Endothelial cell of umbilical vein (primary cell): ENCODE data around the gene LRRC46. TPM values are rescaled to one million over a fixed set of nuclear protein-coding genes. Genes with fewer than 3 reads are reported as not detected.

Experiments used
- BruUV-seq: library from RNA; stranded (reverse); fragments of 400-500 nt; replicated peaks from 2 replicates; lab custom pipeline; 2021; lab: Mats Ljungman, UMichigan
- CTCF ChIA-PET: fragments of 300-600, 350-600 bp; sonication (Branson Sonifier 250); formaldehyde crosslinking; loops from one replicate; lab custom pipeline; 2021; ENCODE audit warnings: antibody characterized with exemption, inconsistent platforms; lab: Charles Lee
- POLR2A ChIA-PET: fragments of 300-600, 350-600 bp; sonication (Branson Sonifier 250); formaldehyde crosslinking; loops from one replicate; lab custom pipeline; 2021; ENCODE audit warnings: antibody characterized with exemption, inconsistent platforms; lab: Charles Lee
- DNase-seq: peaks from one replicate; pipeline ENCODE4 v3.0.0-alpha.2; 2011; ENCODE audit warnings: low read depth, low spot score
- FAIRE-seq: peaks from 2 replicates; lab custom pipeline; 2011; peaks lifted over from hg19 to GRCh38; lab: Jason Lieb, UNC
- H2AFZ ChIP-seq: 2 replicates; pipeline ENCODE4 v1.6.0; 2012; ENCODE audit warnings: low read depth, low read length, control low read depth, inconsistent platforms
- H3K27ac ChIP-seq: 2 replicates; pipeline ENCODE4 v1.5.1; 2011; ENCODE audit warnings: low read depth, mild to moderate bottlenecking, control low read depth, low read length, moderate library complexity; ENCODE audit not compliant: insufficient read depth
- H3K27me3 ChIP-seq, 2 experiments: 2 replicates each; pipeline versions ENCODE4 v1.6.0 to v1.6.1; 2011; ENCODE audit warnings: low read length in 2 of 2, mixed read lengths in 1 of 2; ENCODE audit not compliant: control insufficient read depth in 2 of 2, insufficient read depth in 2 of 2
- H3K36me3 ChIP-seq, 2 experiments: 2 replicates in 1 of 2; 3 replicates in 1 of 2; pipeline ENCODE4 v1.5.1; 2011; ENCODE audit warnings: low read length in 2 of 2, mild to moderate bottlenecking in 1 of 2, moderate library complexity in 1 of 2; ENCODE audit not compliant: control insufficient read depth in 2 of 2, insufficient read depth in 2 of 2; ENCODE audit errors: extremely low read depth in 1 of 2
- H3K4me1 ChIP-seq: 3 replicates; pipeline ENCODE4 v1.5.1; 2011; ENCODE audit warnings: mild to moderate bottlenecking, low read length; ENCODE audit not compliant: control insufficient read depth, insufficient read depth; ENCODE audit errors: extremely low read depth
- H3K4me2 ChIP-seq: 2 replicates; pipeline ENCODE4 v1.6.1; 2011; ENCODE audit warnings: low read length, control low read depth, mixed read lengths; ENCODE audit not compliant: insufficient read depth
- H3K4me3 ChIP-seq, 3 experiments: fragments of 200-600 bp in 1 of 3; sonication (generic), shearing (Covaris generic) in 1 of 3; replicated peaks in 1 of 3; 2 replicates each; pipeline ENCODE4 v1.5.1; 2011 to 2016; ENCODE audit warnings: control low read depth in 3 of 3, low read length in 3 of 3, mild to moderate bottlenecking in 2 of 3, inconsistent platforms in 1 of 3, low read depth in 1 of 3, moderate library complexity in 1 of 3; ENCODE audit not compliant: insufficient read depth in 1 of 3
- H3K79me2 ChIP-seq: 2 replicates; pipeline ENCODE4 v1.6.0; 2012; ENCODE audit warnings: low read length, inconsistent platforms; ENCODE audit not compliant: control insufficient read depth, insufficient read depth
- H3K9ac ChIP-seq: replicated peaks from 2 replicates; pipeline ENCODE3; 2011; ENCODE audit warnings: low read length, control low read depth; ENCODE audit not compliant: insufficient read depth; ENCODE audit errors: extremely low read depth
- H3K9me1 ChIP-seq: replicated peaks from 3 replicates; pipeline ENCODE4 v1.6.0; 2011; ENCODE audit warnings: mild to moderate bottlenecking, low read length; ENCODE audit not compliant: control insufficient read depth, insufficient read depth; ENCODE audit errors: extremely low read depth
- H3K9me3 ChIP-seq: replicated peaks from 2 replicates; pipeline ENCODE4 v1.5.1; 2012; ENCODE audit warnings: low read length, inconsistent platforms; ENCODE audit not compliant: control insufficient read depth, insufficient read depth
- H4K20me1 ChIP-seq: replicated peaks from 2 replicates; pipeline ENCODE3; 2011; ENCODE audit warnings: mild to moderate bottlenecking, low read length; ENCODE audit not compliant: control insufficient read depth, insufficient read depth; ENCODE audit errors: extremely low read depth
- CTCF ChIP-seq, 2 donors: IDR thresholded peaks; 1 replicate in 1 of 2; 2 replicates in 1 of 2; pipeline ENCODE4 v1.5.1; 2011; ENCODE audit warnings: low read length in 2 of 2, mild to moderate bottlenecking in 2 of 2, moderate library complexity in 2 of 2, control low read depth in 1 of 2, inconsistent platforms in 1 of 2, low read depth in 1 of 2; ENCODE audit not compliant: insufficient read depth in 1 of 2; ENCODE audit errors: extremely low read depth in 1 of 2
- EZH2 ChIP-seq: IDR thresholded peaks from 2 replicates; pipeline ENCODE4 v1.6.1; 2012; ENCODE audit warnings: borderline replicate concordance, low read depth, mild to moderate bottlenecking, moderate library complexity, low read length, inconsistent platforms; ENCODE audit not compliant: severe bottlenecking
- FOS ChIP-seq: IDR thresholded peaks from 2 replicates; pipeline ENCODE4 v1.6.1; 2011; ENCODE audit warnings: mild to moderate bottlenecking, low read length, moderate library complexity, borderline replicate concordance; ENCODE audit not compliant: insufficient read depth
- GATA2 ChIP-seq: IDR thresholded peaks from 2 replicates; pipeline ENCODE4 v1.7.0; 2011; ENCODE audit warnings: low read depth, mild to moderate bottlenecking, moderate library complexity, mixed read lengths, low read length; ENCODE audit not compliant: insufficient read length, insufficient read depth
- JUN ChIP-seq: IDR thresholded peaks from 2 replicates; pipeline ENCODE4 v1.6.1; 2011; ENCODE audit warnings: borderline replicate concordance, low read depth; ENCODE audit not compliant: insufficient read length, insufficient read depth
- MAX ChIP-seq: IDR thresholded peaks from 2 replicates; pipeline ENCODE4 v1.6.1; 2011; ENCODE audit not compliant: insufficient read depth, insufficient read length
- MYC ChIP-seq: IDR thresholded peaks from one replicate; pipeline ENCODE4 v1.6.1; 2011; ENCODE audit warnings: mild to moderate bottlenecking, low read depth, low read length
- POLR2A ChIP-seq: IDR thresholded peaks from 2 replicates; pipeline ENCODE4 v1.6.1; 2012; ENCODE audit warnings: low read depth, mild to moderate bottlenecking, control low read depth, low read length
- POLR2AphosphoS5 ChIP-seq: IDR thresholded peaks from 2 replicates; pipeline ENCODE4 v1.6.1; 2012; ENCODE audit warnings: low read depth, mild to moderate bottlenecking, control low read depth, low read length, moderate library complexity; ENCODE audit not compliant: insufficient read depth
- dilution Hi-C: fragments of 300-500 bp; cut with MboI; formaldehyde crosslinking; loops from one replicate; pipeline ENCODE4 v1.15.0; 2019; ENCODE audit warnings: low sequenced_read_pairs; ENCODE audit not compliant: extremely low pct_ligation_motif_present
- intact Hi-C: fragments of 100-400 bp; cut with micrococcal nuclease; formaldehyde crosslinking; loops from one replicate; pipeline ENCODE4 v1.10.0; 2022
- polyA plus RNA-seq, 4 experiments: library from polyadenylated mRNA; depleted of rRNA in 3 of 4; stranded (reverse) in 3 of 4; unstranded in 1 of 4; fragments of >200 nt; gene quantifications; 2 replicates each; pipeline versions ENCODE4 v1.2.1 to v1.2.3, GENCODE V29; 2011 to 2012; ENCODE audit warnings: missing spikeins in 1 of 4
- total RNA-seq: library from RNA; stranded (reverse); gene quantifications from 2 replicates; pipeline ENCODE4 v1.2.3, GENCODE V29; 2021

The LRRC46 gene
- total and polyA plus RNA-seq, 2 donors (not counting 3 experiments of a cell fraction or from before 2014, with no cell fraction given) = 0.36 to 0.42 TPM

- H2AFZ ChIP-seq = no peak overlapping the region
- dilution Hi-C loops (no loop called here), intact Hi-C loops (no loop called here)
- ChIA-PET CTCF (interaction anchor here (1.7 to 2.1 kb wide), 2 partner anchors 9 to 67 kb away, joined by 7 to 22 read pairs; partner anchors contain the start of genes LRRC46 and MRPL10), POLR2A (interaction anchor here (1.6 kb wide), 1 partner anchor 8 kb away, joined by 5 read pairs; the partner anchor contains the start of genes LRRC46 and MRPL10)
- TF ChIP-seq FOS (no peak), GATA2 (no peak), MAX (no peak), MYC (no peak), POLR2AphosphoS5 (no peak), POLR2A (no peak), CTCF (IDR thresholded peaks at IDR 0.05; ENCODE audit: extremely low read depth in 1 of 2, insufficient read depth in 1 of 2, low read depth in 1 of 2, low read length in 2 of 2) (no peak), EZH2 (no peak), JUN (no peak)
- H3K36me3 ChIP-seq = peaks cover 7 to 28% of the 10 kb centered on the region in 2 experiments
- H3K9ac ChIP-seq = no peak overlapping the region
- H3K9me1 ChIP-seq = no peaks in the 10 kb centered on the region
- H3K9me3 ChIP-seq = no peaks in the 10 kb centered on the region
- peaks cover 9% of the 10 kb centered on the region for H3K79me2 ChIP-seq
- DNase-seq (no peak), FAIRE-seq (no peak)
- no peaks in the 10 kb centered on the region for H4K20me1 ChIP-seq
- no peak overlapping the region for H3K4me3 ChIP-seq
- no TSS peak for BruUV-seq
- H3K27ac ChIP-seq = no peak overlapping the region
- no peaks in the 10 kb centered on the region for H3K27me3 ChIP-seq
- no peak overlapping the region for H3K4me2 ChIP-seq
- H3K4me1 ChIP-seq = peaks cover 17% of the 10 kb centered on the region
Measured at GRCh38 chr17:47822785-47823184, 8.7 kb upstream of the LRRC46 start.
